Measurements from ENCODE around the gene IRF2BPL.

GRCh38 chr14:76976240-76977005 is 52.1 kb downstream of the IRF2BPL start:
- no peak for TF ChIP-seq CTCF (IDR thresholded peaks at IDR 0.05)
- TF ChIP-seq POLR2A (IDR thresholded peaks at IDR 0.05) = no peak
- TF ChIP-seq POLR2AphosphoS5 (IDR thresholded peaks at IDR 0.05) = no peak

Data from prostate gland (tissue), 2 donors.